CD4-positive, alpha-beta T cell treated with Interleukin-17A for 1 hour (primary cell): Measurements from ENCODE around the gene MSRB3.

Experiments
- DNase-seq: peaks from one replicate; pipeline ENCODE4 v3.0.0-alpha.2; 2020

Gene MSRB3

GRCh38 chr12:65501093-65501621, 222.7 kb downstream of the MSRB3 start:
- no peak for DNase-seq

GRCh38 chr12:65501935-65502334, 223.5 kb downstream of the MSRB3 start:
- no peak for DNase-seq

- no peak for DNase-seq
Measured at GRCh38 chr12:65504417-65504816, 225.9 kb downstream of the MSRB3 start.

GRCh38 chr12:65505386-65506121, 227.1 kb downstream of the MSRB3 start:
- DNase-seq = no peak

- DNase-seq = no peak
Measured at GRCh38 chr12:65508276-65509035, 230.0 kb downstream of the MSRB3 start.

- DNase-seq = no peak
Measured at GRCh38 chr12:65510007-65510406, 231.5 kb downstream of the MSRB3 start.

GRCh38 chr12:65510584-65511050, 232.1 kb downstream of the MSRB3 start:
- no peak for DNase-seq

GRCh38 chr12:65511134-65511834, 232.8 kb downstream of the MSRB3 start:
- no peak for DNase-seq

- DNase-seq = no peak
Measured at GRCh38 chr12:65511912-65512311, 233.4 kb downstream of the MSRB3 start.
